MM.1S (cell line): ENCODE data around the gene SH3TC1.

ENCODE experiments used
- DNase-seq: peaks from one replicate; pipeline ENCODE4 v3.0.0-alpha.2; 2015
- H2AFZ ChIP-seq: fragments of 300-600 bp; sonication (generic); 2 replicates; pipeline ENCODE4 v1.6.0; 2016; ENCODE audit warnings: antibody characterized with exemption, low read length
- H3F3A ChIP-seq: fragments of 300-600 bp; sonication (generic); 2 replicates; pipeline ENCODE4 v1.6.1; 2016; ENCODE audit warnings: mild to moderate bottlenecking, antibody characterized with exemption, low read length, moderate library complexity, mixed read lengths; ENCODE audit not compliant: insufficient read depth
- H3K27ac ChIP-seq: fragments of 300-600 bp; sonication (generic); 2 replicates; pipeline ENCODE4 v1.5.1; 2016; ENCODE audit warnings: mild to moderate bottlenecking, low read length
- H3K27me3 ChIP-seq: fragments of 300-600 bp; sonication (generic); replicated peaks from 2 replicates; pipeline ENCODE4 v1.6.0; 2016; ENCODE audit warnings: low read length; ENCODE audit not compliant: insufficient read depth
- H3K36me3 ChIP-seq: fragments of 300-600 bp; sonication (generic); replicated peaks from 2 replicates; pipeline ENCODE4 v1.6.1; 2016; ENCODE audit warnings: mild to moderate bottlenecking, low read length, mixed read lengths; ENCODE audit not compliant: insufficient read depth
- H3K4me1 ChIP-seq: fragments of 300-600 bp; sonication (generic); 2 replicates; pipeline ENCODE4 v1.6.1; 2016; ENCODE audit warnings: low read length, mixed read lengths
- H3K4me2 ChIP-seq: fragments of 300-600 bp; sonication (generic); 2 replicates; pipeline ENCODE4 v1.6.0; 2016; ENCODE audit warnings: low read depth, low read length
- H3K4me3 ChIP-seq: fragments of 300-600 bp; sonication (generic); 2 replicates; pipeline ENCODE4 v1.5.1; 2016; ENCODE audit warnings: low read length, mixed read lengths
- H3K79me2 ChIP-seq: fragments of 300-600 bp; sonication (generic); 2 replicates; pipeline ENCODE4 v1.6.1; 2016; ENCODE audit warnings: mixed run types, low read length, mixed read lengths
- H3K9ac ChIP-seq: fragments of 300-600 bp; sonication (generic); 2 replicates; pipeline ENCODE4 v1.6.1; 2016; ENCODE audit warnings: low read length, mixed read lengths
- H3K9me2 ChIP-seq: fragments of 300-600 bp; sonication (generic); replicated peaks from 2 replicates; pipeline ENCODE4 v1.6.1; 2016; ENCODE audit warnings: mild to moderate bottlenecking, low read length, mixed read lengths; ENCODE audit not compliant: insufficient read depth
- H3K9me3 ChIP-seq: fragments of 300-600 bp; sonication (generic); replicated peaks from 2 replicates; pipeline ENCODE4 v1.6.1; 2016; ENCODE audit warnings: mild to moderate bottlenecking, low read length, mixed read lengths; ENCODE audit not compliant: insufficient read depth
- H4K20me1 ChIP-seq: fragments of 300-600 bp; sonication (generic); 2 replicates; pipeline ENCODE4 v1.6.1; 2016; ENCODE audit warnings: mild to moderate bottlenecking, low read length, moderate library complexity, mixed read lengths; ENCODE audit not compliant: insufficient read depth
- EZH2 ChIP-seq: fragments of 300-600 bp; sonication (generic); optimal IDR thresholded peaks from 2 replicates; pipeline ENCODE3; 2017; ENCODE audit warnings: low read depth, mild to moderate bottlenecking, antibody characterized with exemption, low read length, mixed read lengths
- EZH2phosphoT487 ChIP-seq: fragments of 300-600 bp; sonication (generic); IDR thresholded peaks from 2 replicates; pipeline ENCODE4 v1.6.1; 2018; ENCODE audit warnings: antibody characterized with exemption, low read length
- TF ChIP-seq, protein P1 (sequence below): fragments of 300-600 bp; sonication (generic); IDR thresholded peaks from 2 replicates; pipeline ENCODE4 v1.5.1; 2016; ENCODE audit warnings: antibody characterized with exemption, low read length, mixed read lengths

SH3TC1 gene

DNA sequence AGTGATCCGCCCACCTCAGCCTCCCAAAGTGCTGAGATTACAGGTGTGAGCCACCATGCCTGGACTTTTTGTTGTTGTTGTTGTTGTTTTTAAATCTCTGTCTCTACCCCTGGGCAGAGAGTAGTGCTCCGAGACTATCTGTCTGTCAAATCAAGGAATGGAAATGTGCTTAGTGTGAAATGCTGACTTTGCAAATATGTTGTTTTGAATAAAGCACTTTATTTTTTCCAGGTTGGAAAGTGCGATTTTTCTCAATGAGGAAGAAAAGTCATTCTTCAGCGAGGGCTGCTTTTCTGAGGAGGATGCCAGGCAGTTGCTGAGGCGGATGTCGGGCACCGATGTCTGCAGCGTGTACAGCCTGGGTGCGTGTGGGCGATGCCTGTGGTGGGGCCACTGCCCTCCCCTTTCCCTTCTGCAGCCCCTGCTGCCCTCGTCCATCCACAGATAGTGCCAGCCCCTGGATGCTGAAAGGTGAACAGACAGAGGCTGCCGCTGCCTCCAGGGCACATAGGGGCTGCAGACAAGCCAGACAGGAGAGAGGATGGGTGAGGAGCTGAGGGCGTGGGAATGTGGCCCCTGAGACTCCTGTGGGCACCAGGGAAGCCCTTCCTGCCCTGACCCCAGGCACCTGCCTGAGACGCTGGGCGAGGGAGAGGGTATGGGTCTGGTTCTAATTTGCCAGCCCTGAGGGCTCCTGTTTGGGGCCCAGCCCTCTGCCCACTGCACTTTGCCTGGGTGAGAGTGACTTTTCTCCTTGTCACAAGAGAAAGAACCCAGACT, 23.7 kb downstream of the SH3TC1 start:
- Histone ChIP-seq H3K9ac (no peak overlapping the region), H3K4me2 (no peak overlapping the region), H3F3A (no peaks in the 10 kb centered on the region), H3K9me2 (no peaks in the 10 kb centered on the region), H3K79me2 (no peaks in the 10 kb centered on the region), H3K36me3 (no peaks in the 10 kb centered on the region), H3K9me3 (no peaks in the 10 kb centered on the region), H3K27ac (no peak overlapping the region), H3K4me1 (peaks cover 7% of the 10 kb centered on the region; the same call in 1 of the 2 replicates), H4K20me1 (no peaks in the 10 kb centered on the region), H2AFZ (no peak overlapping the region), H3K4me3 (no peak overlapping the region), H3K27me3 (no peaks in the 10 kb centered on the region)
- no peak for DNase-seq
- TF ChIP-seq EZH2 (no peak), EZH2phosphoT487 (no peak)
- TF ChIP-seq, protein P1, sequence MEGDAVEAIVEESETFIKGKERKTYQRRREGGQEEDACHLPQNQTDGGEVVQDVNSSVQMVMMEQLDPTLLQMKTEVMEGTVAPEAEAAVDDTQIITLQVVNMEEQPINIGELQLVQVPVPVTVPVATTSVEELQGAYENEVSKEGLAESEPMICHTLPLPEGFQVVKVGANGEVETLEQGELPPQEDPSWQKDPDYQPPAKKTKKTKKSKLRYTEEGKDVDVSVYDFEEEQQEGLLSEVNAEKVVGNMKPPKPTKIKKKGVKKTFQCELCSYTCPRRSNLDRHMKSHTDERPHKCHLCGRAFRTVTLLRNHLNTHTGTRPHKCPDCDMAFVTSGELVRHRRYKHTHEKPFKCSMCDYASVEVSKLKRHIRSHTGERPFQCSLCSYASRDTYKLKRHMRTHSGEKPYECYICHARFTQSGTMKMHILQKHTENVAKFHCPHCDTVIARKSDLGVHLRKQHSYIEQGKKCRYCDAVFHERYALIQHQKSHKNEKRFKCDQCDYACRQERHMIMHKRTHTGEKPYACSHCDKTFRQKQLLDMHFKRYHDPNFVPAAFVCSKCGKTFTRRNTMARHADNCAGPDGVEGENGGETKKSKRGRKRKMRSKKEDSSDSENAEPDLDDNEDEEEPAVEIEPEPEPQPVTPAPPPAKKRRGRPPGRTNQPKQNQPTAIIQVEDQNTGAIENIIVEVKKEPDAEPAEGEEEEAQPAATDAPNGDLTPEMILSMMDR, result no peak

DNA sequence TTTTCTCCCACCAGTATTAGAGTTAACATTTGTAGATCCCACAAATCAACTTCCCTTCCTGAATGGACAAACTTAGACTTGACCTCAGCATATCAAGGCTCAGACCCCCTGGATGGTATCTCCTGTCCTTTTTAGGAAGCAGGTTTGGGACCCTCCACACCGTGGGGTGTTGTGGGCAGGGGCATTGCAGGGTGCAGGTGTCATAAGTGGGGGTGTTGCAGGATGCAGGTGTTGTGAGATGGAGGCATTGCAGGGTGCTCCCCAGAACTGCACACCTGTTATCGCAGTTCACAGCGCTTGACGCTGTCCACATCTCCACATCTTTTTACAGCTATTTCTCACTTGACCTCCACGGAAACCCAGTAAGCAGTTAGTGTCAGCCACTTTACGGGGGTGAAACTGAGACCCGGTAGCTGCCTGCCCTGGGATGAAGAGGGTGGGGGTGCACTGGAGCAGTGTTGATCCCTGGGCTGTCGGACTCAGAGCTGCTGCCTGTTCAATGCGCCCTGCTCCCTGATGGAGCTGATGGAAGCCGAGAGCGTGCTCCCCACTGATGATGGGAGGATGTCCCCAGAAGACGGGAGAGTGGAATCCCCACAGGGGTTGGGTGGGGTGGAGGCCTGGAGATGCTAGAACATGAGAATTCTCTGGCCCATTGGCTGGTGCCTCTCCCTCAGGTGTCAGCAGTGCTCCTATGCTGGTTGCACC, 25.3 kb downstream of the SH3TC1 start:
- Histone ChIP-seq H3K4me1 (peaks cover 21% of the 10 kb centered on the region), H3K4me2 (no peak overlapping the region), H3K9me3 (no peaks in the 10 kb centered on the region), H3K9me2 (no peaks in the 10 kb centered on the region), H3K27ac (no peak overlapping the region), H3K27me3 (no peaks in the 10 kb centered on the region), H2AFZ (no peak overlapping the region), H3K9ac (no peak overlapping the region), H3F3A (no peaks in the 10 kb centered on the region), H4K20me1 (no peaks in the 10 kb centered on the region), H3K4me3 (no peak overlapping the region), H3K36me3 (no peaks in the 10 kb centered on the region), H3K79me2 (no peaks in the 10 kb centered on the region)
- TF ChIP-seq, protein P1, result no peak
- TF ChIP-seq EZH2phosphoT487, result no peak
- no peak for TF ChIP-seq EZH2
- no peak for DNase-seq

DNA sequence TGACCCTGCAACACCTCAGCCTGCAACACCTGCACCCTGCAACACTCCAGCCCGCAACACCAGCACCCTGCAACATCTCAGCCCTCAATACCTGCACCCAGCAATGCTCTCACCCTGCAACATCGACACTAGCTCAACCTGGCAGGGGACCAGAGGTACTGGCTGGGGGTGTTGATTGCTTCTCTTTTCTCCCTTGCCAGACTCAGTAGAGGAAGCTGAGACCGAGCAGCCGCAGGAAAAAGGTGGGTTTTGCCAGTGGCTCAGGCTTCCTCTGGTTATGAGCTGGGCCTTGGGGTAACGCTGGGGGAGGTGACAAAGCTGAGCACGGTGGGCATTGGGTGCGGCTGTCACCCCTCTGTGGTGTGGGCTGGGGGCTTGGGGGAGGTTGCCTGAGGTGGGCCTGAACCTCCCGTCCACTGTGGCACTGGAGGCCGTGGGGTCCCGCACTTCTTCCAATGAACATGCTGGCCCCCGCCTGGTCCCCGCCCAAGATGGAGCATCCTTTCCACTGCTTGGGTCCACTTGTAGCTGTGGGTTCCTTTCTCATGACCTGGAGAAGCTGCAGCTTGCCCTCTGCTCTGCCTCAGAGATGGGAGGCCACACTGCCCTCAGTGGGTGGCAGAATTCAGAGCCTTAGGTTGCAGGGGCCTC, 26.0 kb downstream of the SH3TC1 start:
- no peaks in the 10 kb centered on the region for H3K36me3 ChIP-seq
- H4K20me1 ChIP-seq, result no peaks in the 10 kb centered on the region
- H3K4me2 ChIP-seq, result no peak overlapping the region
- no peak overlapping the region for H3K4me3 ChIP-seq
- H2AFZ ChIP-seq, result no peak overlapping the region
- H3K9me2 ChIP-seq, result no peaks in the 10 kb centered on the region
- TF ChIP-seq EZH2phosphoT487 (no peak), EZH2 (no peak)
- TF ChIP-seq, protein P1, result no peak
- H3F3A ChIP-seq, result no peaks in the 10 kb centered on the region
- no peak overlapping the region for H3K27ac ChIP-seq
- no peaks in the 10 kb centered on the region for H3K9me3 ChIP-seq
- DNase-seq, result no peak
- no peaks in the 10 kb centered on the region for H3K27me3 ChIP-seq
- no peak overlapping the region for H3K9ac ChIP-seq
- peaks cover 21% of the 10 kb centered on the region for H3K4me1 ChIP-seq
- H3K79me2 ChIP-seq, result no peaks in the 10 kb centered on the region
